Thyroid gland (tissue), 4 donors: ENCODE measurements around the gene NF2. TPM values are rescaled to one million over a fixed set of nuclear protein-coding genes. Genes with fewer than 3 reads are reported as not detected.

Experiments used
- DNase-seq, 2 donors: peaks; one replicate each; pipeline ENCODE4 v3.0.0-alpha.2; 2019
- H3K27ac ChIP-seq, 3 donors: fragments of 200-600 bp; sonication (generic); 1 replicate in 2 of 3; 2 replicates in 1 of 3; pipeline ENCODE4 v1.5.1; 2016 to 2019; ENCODE audit warnings: mild to moderate bottlenecking in 1 of 3, moderate library complexity in 1 of 3
- H3K27me3 ChIP-seq: fragments of 200-600 bp; sonication (generic); one replicate; pipeline ENCODE4 v1.5.1; 2019
- H3K36me3 ChIP-seq, 2 donors: fragments of 200-600 bp; sonication (generic); one replicate each; pipeline ENCODE4 v1.5.1; 2016 to 2019
- H3K4me1 ChIP-seq, 2 donors: fragments of 200-600 bp; sonication (generic); one replicate each; pipeline ENCODE4 v1.5.1; 2017 to 2019
- H3K4me3 ChIP-seq, 3 donors: fragments of 200-600 bp; sonication (generic); replicated peaks in 1 of 3; 1 replicate in 2 of 3; 2 replicates in 1 of 3; pipeline ENCODE4 v1.5.1; 2016; ENCODE audit warnings: mild to moderate bottlenecking in 1 of 3
- H3K9me3 ChIP-seq: fragments of 200-600 bp; sonication (generic); one replicate; pipeline ENCODE4 v1.5.1; 2017
- CTCF ChIP-seq, 6 experiments: fragments of 200-600 bp in 3 of 6; fragments of 450-650 bp in 3 of 6; sonication (generic) in 3 of 6; IDR thresholded peaks; one replicate each; pipeline ENCODE4 v1.5.1; 2016 to 2019; ENCODE audit warnings: antibody characterized with exemption in 6 of 6, mild to moderate bottlenecking in 2 of 6, inconsistent platforms in 1 of 6, moderate library complexity in 1 of 6
- POLR2A ChIP-seq, 2 donors: fragments of 450-650 bp; IDR thresholded peaks; one replicate each; pipeline ENCODE4 v1.6.1; 2017; ENCODE audit warnings: antibody characterized with exemption in 2 of 2, mild to moderate bottlenecking in 2 of 2, moderate library complexity in 1 of 2
- WGBS, 2 donors: methylation state at CpG; one replicate each; pipeline ENCODE4 v1.1.5; 2017; 5-methylcytosine and 5-hydroxymethylcytosine counted together
- intact Hi-C: fragments of 100-400 bp; cut with DNase I; formaldehyde crosslinking; loops from one replicate; pipeline ENCODE4 v1.15.1; 2023
- total RNA-seq, 4 donors: library from RNA; depleted of rRNA; stranded (reverse); fragments of >200 nt; gene quantifications; one replicate each; pipeline ENCODE4 v1.2.3, GENCODE V29; 2016

NF2 gene
- total RNA-seq, 4 donors from 2014 or later = 37.5 to 65.5 (median 51.6) TPM

- Histone ChIP-seq H3K36me3 (peaks cover 0 to 2% of the 10 kb centered on the region in 2 donors), H3K27me3 (no peaks in the 10 kb centered on the region), H3K27ac (no peak overlapping the region), H3K4me3 (no peak overlapping the region), H3K4me1 (peaks cover 0 to 9% of the 10 kb centered on the region in 2 donors), H3K9me3 (no peaks in the 10 kb centered on the region)
- TF ChIP-seq POLR2A (IDR thresholded peaks at IDR 0.05) (no peak), CTCF (IDR thresholded peaks at IDR 0.05) (no peak)
- intact Hi-C loops = no loop called here
- no peak for DNase-seq
- 78 to 85% methylated on average over 4 of the region's 4 CpGs for WGBS, 2 donors
Measured at GRCh38 chr22:29654420-29654819, 51.0 kb downstream of the NF2 start.

GRCh38 chr22:29654882-29655281 lies 51.4 kb downstream of the NF2 start:
- WGBS, 2 donors = 53 to 57% methylated on average over 7 of the region's 7 CpGs
- TF ChIP-seq POLR2A (IDR thresholded peaks at IDR 0.05) (no peak), CTCF (IDR thresholded peaks at IDR 0.05) (no peak)
- peaks cover 0 to 9% of the 10 kb centered on the region in 2 donors for H3K4me1 ChIP-seq
- intact Hi-C loops = no loop called here
- H3K9me3 ChIP-seq = no peaks in the 10 kb centered on the region
- DNase-seq = peak; percentile 19 to 31
- H3K36me3 ChIP-seq = peaks cover 0 to 2% of the 10 kb centered on the region in 2 donors
- no peaks in the 10 kb centered on the region for H3K27me3 ChIP-seq
- no peak overlapping the region for H3K4me3 ChIP-seq
- no peak overlapping the region for H3K27ac ChIP-seq

- Histone ChIP-seq H3K9me3 (no peaks in the 10 kb centered on the region), H3K4me1 (peaks cover 0 to 9% of the 10 kb centered on the region in 2 donors), H3K27ac (no peak overlapping the region), H3K4me3 (no peak overlapping the region), H3K27me3 (no peaks in the 10 kb centered on the region), H3K36me3 (peaks cover 3 to 14% of the 10 kb centered on the region in 2 donors)
- intact Hi-C loops = no loop called here
- peak; percentile 3 to 12 for DNase-seq
- 75 to 83% methylated on average over 4 of the region's 4 CpGs for WGBS, 2 donors
- TF ChIP-seq POLR2A (IDR thresholded peaks at IDR 0.05) (no peak), CTCF (IDR thresholded peaks at IDR 0.05) (no peak)
Measured at GRCh38 chr22:29658176-29658575, 54.7 kb downstream of the NF2 start.

GRCh38 chr22:29660021-29660420 lies 56.6 kb downstream of the NF2 start:
- DNase-seq = no peak
- 91 to 95% methylated on average over 10 to 11 of the region's 11 CpGs for WGBS, 2 donors
- intact Hi-C loops = no loop called here
- H3K4me1 ChIP-seq = peaks cover 0 to 3% of the 10 kb centered on the region in 2 donors
- no peak overlapping the region for H3K27ac ChIP-seq
- TF ChIP-seq CTCF (IDR thresholded peaks at IDR 0.05) = no peak
- no peak for TF ChIP-seq POLR2A (IDR thresholded peaks at IDR 0.05)
- no peaks in the 10 kb centered on the region for H3K9me3 ChIP-seq
- H3K4me3 ChIP-seq = no peak overlapping the region
- H3K27me3 ChIP-seq = no peaks in the 10 kb centered on the region
- H3K36me3 ChIP-seq = peaks cover 15 to 18% of the 10 kb centered on the region in 2 donors

- Histone ChIP-seq H3K9me3 (no peaks in the 10 kb centered on the region), H3K4me3 (no peak overlapping the region), H3K27ac (no peak overlapping the region), H3K27me3 (no peaks in the 10 kb centered on the region), H3K4me1 (no peaks in the 10 kb centered on the region), H3K36me3 (peaks cover 15 to 24% of the 10 kb centered on the region in 2 donors)
- TF ChIP-seq CTCF (IDR thresholded peaks at IDR 0.05) (no peak), POLR2A (IDR thresholded peaks at IDR 0.05) (no peak)
- intact Hi-C loops = no loop called here
- no peak for DNase-seq
- WGBS, 2 donors = 80 to 86% methylated on average over 2 of the region's 2 CpGs
Measured at GRCh38 chr22:29661336-29661735, 57.9 kb downstream of the NF2 start.
